HG03196 (cell line): Measurements from ENCODE around the gene SIAH2.

Experiments
- ATAC-seq: cut with Tn5 transposase; IDR thresholded peaks from one replicate; pipeline ENCODE4 v1.9.1; 2021; ENCODE audit not compliant: unreplicated experiment

The SIAH2 gene

DNA sequence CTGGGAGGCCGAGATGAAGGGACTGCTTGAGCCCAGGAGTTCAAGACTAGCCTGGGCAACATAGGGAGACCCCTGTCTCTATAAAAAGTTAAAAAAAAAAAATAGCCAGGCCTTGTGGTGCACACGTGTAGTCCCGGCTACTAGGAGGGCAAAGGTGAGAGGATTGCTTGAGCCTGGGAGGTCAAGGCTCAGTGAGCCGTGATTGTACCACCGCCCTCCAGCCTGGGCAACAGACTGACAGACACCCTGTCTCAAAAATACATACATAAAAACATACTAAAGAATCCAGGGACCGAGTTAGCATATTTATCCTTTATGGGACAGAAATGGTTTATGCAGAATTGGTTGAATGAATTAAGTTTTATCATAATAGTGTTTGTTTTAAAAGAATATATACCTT is 13.7 kb downstream of the SIAH2 start:
- no peak for ATAC-seq

DNA sequence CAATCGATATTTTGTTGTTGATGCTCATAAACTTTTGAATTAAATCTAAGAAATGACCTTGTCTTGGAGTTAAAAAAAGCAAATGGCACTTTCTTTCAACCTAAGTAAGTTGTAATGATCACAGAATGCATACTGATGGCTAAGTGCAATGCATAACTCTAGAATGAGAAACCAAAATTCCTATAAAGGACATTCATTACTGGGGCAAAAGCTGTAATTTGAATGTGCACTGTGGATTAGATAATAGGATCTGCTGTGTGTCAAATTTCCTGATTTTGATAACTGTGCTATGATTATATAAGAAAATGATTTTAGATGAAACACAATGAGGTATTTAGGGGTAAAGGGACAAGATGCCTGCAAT is 14.3 kb downstream of the SIAH2 start:
- ATAC-seq: no peak

DNA sequence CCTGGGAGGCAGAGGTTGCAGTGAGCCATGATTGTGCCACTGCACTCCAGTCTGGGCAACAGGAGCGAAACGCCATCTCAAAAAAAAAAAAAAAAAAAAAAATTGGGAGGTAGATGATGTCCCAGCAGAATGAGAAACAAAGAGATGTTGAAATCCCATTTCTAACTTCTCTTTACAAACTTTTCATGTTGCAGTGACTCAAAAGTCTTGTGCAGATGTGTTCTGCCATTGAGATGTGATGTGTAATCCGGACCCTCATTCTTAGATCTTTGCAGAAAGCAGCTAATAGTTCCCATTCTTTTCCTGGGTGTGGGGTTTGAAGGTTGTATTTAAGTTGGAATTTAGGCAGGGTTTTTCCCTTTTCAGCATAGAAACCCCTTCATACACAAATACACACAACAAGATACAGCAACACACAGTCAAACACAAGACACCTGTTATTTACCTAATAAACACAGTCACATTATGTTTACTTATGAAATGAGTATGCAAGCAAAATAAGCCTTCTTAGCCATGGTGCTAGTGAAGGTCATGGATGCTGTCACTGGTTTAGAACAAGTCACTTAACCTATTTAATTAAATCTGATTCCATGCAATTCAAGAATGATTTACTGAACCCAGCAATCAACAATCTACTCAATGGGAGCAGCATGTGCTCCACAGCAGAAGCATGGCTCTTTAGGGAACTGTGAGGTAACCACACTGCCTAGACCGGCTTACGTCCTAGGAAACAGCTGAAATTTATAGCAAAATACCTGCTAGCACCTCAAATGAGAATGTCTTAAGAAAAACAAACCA is 14.9 kb downstream of the SIAH2 start:
- ATAC-seq: no peak

DNA sequence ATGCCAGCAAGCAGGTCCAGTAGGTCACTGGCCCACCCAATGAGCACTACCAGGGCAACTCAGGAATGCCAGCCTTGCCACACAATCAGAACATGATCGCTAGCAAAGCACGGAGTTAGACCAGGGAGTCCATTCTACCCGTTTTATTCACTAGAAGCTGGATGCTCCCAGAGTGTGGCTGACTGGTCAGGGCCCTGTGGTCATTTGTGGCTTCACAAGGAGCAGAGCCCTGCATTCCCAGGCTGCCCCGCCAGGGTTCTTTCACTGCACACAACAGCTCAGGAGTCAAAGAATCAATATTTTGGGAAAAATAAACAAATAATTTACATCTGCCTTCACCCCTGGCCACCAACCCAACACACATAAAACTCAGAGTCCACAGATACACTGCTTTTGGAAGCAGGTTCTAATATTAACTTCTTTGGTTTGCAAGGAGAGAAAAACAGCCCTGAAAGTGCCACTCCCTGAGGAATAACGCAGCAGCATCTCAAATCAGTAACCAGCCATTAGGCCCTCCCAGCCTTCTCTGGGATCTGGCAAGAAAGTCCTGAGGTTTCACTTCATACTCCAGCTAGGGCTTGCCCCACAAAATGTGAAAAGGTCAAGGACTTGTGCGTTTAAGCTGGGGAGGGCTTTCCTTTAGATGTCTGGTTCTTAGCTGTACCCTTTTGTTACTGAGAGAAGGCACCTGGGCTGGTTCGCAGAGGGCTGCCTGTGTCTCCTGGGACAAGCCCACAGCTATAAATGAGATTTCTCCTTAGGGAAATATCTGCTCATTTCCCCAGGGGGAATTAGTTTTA is 16.0 kb downstream of the SIAH2 start:
- ATAC-seq: no peak

DNA sequence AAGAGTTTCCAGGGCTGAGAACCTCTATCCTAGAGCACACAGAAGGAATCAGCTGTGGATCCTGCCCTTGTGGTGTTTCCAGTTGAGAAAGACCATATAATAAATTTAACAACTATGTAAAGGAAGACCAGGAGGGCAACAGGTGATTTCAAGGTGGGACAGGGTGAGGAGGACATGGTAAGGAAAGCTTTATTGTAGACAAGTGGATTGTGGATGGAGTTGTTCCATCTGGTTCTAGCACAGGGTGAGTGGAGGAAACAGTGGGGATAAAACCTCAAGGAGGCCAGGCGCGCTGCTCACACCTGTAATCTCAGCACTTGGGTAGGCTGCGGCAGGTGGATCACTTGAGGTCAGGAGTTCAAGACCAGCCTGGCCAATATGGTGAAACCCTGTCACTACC is 17.1 kb downstream of the SIAH2 start:
- no peak for ATAC-seq

DNA sequence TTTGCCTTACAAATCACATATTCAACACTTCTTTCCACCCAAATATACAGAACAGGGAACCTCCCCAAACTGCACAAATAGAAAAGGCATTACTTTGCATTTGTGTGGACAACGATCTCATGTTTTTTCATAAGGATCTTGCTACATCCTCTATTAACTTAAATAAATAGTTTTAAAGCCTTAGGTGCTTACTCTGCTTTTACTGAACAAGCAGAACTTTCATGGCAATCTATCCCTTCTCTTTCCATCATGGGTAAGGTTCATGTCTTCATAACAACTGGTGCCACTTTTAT is 18.1 kb downstream of the SIAH2 start:
- no peak for ATAC-seq

DNA sequence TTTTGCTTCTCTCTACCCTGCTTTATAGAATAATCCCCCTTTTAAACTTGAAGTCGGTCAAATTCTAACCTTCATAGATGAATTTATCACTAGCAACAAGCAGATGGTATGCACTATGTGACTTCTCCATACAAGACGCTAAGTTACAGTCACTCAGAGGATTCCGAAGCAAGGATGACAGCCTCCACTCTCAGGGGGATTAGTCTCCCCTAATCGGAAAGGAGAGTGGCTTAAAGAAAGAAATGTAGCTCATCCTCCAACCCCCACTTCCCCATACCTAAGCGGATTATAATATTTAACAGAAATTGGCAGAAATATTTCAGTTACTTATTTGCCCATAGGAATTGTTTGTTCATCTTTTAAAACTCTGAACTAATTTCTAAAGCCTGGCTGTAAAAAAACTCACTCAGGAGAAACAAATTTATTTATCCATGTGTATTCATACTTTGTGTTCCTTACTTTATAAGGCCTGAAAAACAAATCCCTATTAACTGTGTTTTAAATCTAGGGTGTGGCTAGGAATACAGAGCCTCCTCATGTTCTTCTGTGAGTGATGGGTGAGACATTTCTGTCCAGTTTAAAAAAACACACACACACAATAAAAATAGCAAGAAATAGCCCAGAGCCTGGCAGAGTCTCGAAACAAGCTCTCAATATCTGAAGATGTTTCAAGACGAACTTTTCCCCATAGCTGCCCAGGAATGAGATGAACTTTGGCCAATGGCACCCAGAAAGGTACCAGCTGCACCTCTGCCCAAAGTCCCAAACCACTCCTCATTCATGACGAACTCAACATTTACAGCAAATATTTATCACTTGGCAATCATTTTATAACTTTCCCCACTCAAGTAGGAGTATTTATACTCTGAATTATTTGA is 18.7 kb downstream of the SIAH2 start:
- ATAC-seq: no peak

DNA sequence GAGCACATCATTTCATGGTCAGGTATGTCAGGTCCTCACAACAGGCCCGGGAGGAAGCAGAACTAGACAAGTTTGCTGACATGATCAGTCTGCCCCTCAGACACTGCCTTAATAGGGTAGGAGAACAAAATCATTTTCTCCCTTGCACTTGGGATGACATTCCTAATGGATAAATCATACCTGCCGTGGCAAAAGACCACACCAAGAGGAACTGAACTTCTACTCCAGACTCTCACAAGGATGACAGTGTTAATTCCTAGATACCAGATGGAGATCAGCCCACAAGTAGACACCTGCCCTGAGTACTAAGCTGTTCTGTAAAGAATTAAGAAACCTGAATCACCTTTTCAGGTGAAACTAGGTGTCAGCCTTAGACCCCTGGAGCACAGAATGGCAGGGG is 19.5 kb downstream of the SIAH2 start:
- no peak for ATAC-seq

DNA sequence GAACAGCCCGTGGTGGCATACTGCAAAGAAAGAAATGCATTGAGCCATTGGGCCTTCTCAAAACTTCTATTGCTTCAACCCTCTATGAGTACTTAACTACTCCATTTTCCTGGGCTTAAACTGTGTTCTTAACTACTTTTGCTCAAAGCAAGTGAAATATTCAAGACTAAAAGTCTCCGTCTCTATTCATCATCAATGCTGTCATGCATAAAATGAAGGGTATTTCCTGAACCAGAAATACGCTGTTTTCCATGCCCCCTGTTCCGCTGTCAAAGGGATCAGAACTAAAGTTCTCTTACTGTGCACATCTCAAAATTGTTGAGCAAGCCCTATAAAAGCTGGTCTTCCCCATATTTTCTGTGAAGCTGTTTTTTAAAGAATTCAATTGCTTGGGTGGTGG is 20.3 kb downstream of the SIAH2 start:
- no peak for ATAC-seq

DNA sequence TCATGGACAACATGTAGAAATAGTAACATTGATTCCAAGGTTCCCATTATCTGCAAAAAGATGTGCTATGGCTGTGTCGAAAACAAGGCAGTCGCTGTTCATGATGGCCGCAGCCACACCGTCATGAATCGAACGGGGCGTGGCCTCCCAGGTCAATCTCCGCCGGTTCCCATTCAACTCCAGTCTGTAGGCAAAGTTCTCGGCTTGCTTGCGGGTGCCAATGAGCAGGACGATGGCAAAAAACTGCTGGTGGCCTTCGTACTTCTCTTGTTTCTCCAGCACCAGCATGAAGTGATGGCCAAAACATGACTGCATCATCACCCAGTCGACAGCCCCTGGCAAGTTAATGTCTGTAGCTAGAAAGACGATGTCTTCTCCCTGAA is 20.8 kb downstream of the SIAH2 start:
- ATAC-seq: no peak

DNA sequence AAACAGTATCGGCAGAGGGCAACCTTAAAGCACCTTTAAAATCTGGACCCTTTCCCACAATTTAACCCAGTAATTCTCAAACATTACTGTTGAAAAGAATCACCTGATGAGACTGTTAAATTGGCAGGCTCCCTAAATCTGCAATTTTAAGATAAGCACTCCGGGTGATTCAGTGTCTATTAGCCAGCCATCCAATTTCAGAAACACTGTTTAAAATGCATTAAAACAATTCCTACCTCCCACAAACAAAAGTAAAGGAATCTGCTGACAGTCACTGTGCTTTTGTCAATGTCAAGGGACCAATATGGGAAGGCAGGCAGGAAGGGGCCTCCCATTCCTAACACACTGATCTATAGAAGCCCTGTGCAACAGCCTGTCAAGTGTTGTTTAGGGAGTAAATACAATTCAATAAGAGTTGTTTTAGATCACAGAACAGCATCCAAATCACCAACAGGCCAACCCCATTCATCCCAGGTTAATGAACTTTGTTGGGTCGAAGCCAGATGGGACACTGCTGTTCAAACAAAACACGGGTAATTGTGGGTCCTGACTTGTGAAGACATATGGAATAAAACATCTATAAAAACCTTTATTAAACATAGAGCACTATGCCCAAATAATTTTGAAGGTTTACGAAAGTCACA is 21.4 kb downstream of the SIAH2 start:
- ATAC-seq: no peak

DNA sequence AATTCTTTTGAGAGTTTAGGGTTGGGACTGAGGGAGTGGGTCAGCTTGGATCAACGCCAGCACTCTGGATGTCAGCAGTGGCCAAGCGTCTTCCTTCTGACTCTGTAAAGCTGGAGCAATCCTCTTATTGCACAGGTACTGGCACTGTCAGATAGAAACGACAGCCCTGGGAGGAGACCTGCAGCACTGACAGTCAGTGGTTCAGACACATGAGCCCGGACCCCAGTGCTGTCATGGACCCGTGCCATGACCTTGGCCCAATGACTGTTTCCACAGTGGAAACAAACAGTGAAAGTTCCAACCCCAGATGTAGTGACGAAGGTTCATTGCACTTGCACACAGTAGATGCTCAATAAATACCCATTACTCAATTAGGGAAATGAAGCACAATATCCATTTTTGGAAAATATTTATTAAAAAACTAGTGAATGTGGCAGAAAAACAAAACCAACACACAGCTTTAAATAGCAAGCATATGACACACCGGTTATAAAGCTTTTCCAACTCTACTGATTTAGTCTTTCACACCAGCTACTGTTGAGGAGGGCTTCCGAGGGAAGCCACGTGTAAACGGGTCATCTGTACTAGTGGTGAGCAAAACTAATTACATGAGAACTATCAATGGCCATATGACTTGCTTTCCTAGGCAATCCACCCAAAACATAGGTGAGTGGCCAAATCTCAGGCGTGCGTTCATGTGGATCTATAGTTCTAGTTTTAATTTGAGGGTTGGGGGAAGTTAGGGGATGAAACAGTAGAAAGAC is 22.1 kb downstream of the SIAH2 start:
- ATAC-seq: no peak

DNA sequence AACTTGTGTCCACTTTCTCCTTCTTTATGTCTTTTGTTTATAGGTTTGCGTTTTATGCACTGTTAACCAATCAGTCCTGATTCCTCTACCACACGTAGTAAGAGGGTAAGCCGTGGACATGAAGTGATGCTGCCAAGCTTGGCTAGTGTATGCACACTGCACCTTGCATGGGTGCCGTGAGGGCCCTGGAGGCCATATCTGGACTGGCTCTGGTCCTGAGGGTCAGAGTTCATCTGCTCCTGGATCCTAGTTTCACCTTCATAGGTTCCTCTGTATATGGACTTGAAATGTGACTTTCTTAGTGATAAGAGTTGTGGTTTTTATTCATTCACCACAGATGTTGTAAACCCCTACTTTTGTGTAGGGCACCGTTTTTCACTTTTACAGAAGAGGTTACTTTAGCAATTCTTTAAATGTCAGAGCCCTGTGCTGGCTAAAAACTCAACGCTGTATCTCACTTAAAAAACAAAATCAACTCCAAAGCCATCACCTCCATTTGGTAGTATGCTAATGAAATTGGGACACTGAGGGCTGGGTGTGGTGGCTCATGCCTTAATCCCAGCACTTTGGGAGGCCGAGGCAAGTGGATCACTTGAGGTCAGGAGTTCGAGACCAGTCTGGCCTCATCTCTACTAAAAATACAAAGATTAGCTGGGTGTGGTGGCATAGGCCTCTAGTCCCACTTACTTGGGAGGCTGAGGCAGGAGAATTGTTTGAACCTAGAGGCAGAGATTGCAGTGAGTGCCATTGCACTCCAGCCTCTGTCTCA is 22.9 kb downstream of the SIAH2 start:
- ATAC-seq: no peak

DNA sequence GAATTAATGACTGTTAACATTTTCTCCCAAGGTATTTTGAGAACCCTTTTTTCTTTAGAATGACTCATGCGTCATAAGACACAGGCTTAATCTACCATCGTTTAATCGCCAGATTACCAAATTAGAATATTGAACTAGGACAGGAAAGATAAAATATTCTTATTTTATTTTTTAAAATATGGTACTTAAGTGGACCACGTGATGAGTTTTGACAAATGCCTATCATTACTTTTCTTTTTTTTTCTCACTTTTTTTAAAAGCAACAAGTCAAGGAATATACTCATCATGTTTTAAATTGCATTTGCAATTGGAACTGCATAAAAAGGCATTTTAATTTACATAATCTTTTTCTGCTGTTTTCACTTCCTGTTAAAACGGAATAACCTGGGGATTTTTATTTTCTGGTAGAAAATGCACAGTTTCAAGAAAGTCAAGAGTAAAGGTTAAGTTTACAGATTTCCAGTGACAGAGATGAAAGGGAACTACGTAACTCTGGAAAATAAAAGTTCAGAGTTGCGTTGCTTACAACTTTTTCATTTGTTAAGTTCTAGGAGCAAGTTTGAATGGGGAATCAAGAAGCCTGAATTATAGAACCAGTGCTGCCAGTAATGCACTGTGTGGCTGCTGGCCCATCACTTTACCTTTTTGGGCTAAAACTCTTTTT is 23.6 kb downstream of the SIAH2 start:
- ATAC-seq: no peak

DNA sequence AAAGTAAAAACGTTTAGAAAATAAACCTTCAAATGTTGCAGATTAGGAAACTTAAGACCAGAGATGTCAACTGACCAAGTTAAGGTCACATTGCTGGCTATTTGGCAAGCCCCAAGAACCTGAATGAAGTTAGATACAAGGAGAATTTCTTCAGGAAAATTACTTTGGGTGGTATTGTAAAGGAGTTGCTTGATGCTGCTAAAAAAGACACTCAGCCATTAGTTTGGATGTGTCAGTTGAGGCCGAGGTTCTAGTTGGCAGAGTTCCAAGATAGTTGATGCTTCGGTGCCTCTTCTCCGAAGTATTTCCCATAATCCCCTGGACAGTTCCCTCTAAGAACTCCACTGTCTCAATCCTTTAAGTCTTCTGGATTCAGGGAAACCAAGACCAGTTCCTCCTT is 24.3 kb downstream of the SIAH2 start:
- ATAC-seq: no peak

DNA sequence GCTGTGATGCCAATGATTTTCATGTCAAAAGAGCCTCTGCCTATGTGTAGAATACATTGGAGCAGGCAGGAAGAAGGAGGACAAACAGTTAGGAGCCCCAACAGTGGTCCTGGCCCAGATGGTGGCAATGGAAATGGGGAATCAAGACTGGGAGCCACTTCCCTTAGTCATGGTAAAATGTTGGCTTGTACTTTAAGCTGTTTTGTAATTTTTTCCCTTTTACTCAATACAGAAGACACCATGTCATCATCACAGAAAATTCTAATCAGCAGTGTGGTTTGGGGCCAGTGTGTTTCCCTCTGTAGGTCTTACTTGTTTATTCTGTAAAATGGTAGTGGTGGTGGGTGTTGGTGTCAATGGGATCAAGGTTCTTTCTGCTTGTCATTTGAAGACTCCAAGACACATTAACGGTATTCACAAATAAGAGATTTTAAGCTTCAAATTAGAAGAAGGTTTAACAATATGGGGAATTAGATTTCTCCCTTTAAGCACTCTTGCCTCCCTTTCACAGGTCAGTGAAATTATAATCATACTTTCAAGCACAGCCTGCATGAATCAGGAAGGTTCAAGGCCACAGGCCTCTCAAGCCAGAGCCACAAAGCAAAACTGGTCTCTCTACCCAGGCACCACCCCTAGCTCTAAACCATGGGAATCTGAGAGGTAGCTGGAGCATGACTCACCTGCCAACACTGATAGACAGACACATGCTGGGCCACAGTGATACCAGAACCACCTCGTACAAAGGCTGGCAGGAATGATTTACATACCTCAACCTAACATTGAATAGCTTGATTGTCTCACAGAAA is 24.9 kb downstream of the SIAH2 start:
- ATAC-seq: peak; percentile 60

DNA sequence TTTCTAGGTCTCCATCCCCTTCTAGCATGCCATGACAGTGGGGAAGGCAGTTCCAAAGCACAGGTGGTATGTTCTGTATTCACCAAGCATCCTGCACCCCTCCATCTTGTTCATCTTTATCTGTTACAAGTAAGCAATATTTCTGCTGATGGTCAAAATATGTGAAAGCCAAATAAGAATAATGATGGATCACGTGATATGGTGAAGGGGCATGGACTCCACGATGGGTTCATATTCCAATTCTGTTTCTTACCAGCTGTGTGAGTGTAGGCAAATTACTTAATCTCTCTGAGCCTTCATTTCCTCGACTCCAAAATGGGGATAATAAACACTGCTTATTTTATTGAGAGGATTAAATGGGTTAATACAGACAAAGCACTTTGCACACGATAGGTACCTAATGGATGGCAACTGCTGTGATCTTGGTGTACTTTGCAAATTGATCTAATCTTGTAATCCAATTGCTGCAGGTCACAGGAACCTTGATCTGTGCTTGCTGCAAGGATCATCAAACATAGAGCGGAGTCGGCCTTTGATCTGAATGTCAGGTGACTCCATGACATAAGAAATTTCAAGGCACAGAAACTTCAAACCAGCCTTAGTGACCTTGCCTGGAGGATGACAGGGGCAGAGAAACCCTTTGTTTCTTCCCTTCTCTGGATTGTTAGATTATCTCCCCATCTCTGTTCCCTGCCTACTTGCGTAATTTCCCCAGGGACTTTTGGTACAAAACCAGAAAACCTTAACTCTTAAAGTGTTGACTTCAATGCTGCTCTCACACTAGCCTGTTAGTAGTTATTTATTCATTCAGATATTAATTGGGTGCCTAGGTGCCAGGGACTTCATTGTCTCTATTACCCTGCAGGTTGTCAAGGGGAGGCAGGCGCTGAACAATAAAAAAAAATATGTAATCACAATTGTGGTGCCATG is 25.8 kb downstream of the SIAH2 start:
- ATAC-seq: no peak
